GM18909 (cell line): ENCODE results near the gene C22orf15.

Experiments used
- ATAC-seq: cut with Tn5 transposase; IDR thresholded peaks from one replicate; pipeline ENCODE4 v1.9.1; 2021; ENCODE audit warnings: mild to moderate bottlenecking; ENCODE audit not compliant: unreplicated experiment, poor library complexity

C22orf15 gene

DNA sequence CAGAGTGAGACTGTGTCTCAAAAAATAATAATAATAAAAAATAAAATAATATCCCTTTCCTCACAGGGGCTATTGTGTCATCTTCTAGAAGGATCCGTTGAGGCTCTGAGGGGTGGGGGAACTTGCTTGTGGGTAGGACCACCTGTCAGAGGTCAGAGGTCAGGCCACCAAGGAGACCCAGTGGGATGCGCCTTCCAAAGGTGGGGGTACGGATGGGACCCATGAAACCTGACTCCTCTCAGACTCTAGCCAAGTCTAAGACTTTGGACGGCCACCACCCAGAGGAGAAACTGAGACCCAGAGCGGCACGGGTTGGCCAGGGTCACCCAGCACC is 9.5 kb downstream of the C22orf15 start:
- ATAC-seq, result no peak

DNA sequence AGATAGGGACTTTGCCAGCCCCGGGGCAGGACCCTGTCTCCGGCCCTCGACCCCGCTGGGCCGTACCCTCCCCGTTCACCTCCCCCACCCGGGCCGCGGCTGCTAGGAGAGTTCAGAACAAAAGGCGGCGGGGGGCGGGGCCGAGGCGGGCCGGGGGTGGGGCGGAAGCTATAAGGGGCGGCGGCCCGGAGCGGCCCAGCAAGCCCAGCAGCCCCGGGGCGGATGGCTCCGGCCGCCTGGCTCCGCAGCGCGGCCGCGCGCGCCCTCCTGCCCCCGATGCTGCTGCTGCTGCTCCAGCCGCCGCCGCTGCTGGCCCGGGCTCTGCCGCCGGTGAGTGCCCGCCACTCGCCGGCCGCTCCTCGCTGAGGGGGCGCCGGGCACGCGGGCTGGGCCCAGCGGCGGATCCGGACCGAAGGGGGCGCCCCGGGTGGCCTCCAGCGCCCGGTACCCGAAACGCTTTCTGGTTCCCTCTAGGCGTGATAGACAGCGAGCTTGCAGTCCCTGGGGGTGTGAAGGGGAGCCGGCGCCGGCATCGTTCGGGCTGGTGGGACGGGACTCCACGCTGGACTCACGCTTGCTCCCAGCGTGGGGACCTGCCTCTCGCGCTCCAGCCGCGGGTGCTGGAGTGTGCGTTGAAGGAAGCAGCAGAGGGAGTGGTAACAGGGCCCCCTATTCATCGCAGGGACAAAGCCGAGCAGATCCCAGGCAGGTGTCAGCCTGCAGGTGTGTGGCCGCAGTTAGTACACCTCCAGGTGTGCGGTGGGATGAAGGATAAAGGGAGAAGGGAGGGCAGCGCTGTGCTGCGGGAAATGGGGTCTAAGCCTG is 10.1 kb downstream of the C22orf15 start, which contains the start of gene MMP11:
Gene MMP11, plus strand, starts transcription at position 201 of the 825 bp plus-strand sequence. Its CDS starts 22 bp downstream, at position 223.
- ATAC-seq, result no peak

GRCh38 chr22:23773483-23774113 is 10.8 kb downstream of the C22orf15 start:
- ATAC-seq, result no peak

DNA sequence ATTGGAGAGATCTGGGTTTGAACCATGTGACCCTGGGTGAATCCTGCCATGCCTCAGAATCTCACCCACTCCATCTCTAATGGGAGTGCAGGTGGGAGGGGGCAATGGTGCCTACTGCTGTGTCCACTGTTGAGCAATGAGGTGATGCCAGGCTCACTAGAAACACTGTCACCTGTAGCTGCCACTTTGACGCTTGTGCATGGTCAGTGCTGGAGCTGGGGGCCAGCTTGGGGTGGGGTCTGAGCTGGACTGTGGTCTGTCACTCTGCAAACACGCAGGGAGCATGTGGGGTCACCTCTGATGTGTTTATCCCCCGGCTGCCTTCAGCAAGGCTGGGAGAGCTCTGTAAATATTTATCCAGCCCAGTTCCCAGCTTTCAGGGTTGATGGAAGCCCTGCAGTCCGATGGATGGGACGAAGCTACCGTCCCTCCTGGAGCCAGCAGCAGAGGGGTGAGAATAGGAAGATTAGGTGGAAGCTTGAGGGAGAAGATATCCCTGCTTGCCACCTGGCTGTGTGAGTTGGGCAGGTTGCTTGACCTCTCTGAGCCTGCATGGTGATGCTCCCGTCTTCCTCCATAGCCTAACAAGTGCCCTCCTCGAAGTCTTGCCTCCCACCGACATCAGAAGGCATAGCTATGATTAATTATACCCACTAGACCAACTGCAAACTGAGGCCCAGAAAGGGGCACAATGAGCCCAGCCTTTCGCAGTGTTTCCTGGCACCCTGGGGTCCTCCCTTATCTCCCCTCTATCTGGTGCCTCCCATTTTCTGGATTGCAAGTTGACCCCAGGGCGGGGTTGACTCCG is 11.5 kb downstream of the C22orf15 start:
- no peak for ATAC-seq

DNA sequence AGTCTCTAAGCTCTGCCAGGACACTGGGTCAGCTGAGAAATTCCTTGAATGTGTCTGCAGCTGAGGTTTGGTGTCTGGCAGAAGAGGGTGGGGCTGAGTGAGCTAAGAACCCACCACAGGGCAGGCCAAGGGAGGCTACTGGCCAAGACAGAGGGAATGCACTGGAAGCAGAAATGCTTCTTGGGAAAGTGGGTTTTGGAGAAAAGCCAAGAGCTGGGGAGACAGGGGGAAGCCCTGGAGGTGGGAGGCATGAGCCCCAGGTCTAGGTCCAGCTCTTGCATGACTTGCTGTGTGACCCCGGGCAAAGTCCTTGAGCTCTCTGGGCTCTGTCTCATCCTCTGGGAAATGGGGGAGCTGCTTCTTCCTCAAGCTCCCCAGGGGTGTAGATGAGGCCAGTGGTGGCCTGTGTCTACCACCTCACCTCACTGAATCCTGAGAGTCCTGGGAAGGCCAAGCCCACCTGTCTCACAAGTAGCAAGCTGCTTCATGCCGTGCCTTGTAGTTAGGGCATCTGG is 12.2 kb downstream of the C22orf15 start:
- ATAC-seq, result no peak

DNA sequence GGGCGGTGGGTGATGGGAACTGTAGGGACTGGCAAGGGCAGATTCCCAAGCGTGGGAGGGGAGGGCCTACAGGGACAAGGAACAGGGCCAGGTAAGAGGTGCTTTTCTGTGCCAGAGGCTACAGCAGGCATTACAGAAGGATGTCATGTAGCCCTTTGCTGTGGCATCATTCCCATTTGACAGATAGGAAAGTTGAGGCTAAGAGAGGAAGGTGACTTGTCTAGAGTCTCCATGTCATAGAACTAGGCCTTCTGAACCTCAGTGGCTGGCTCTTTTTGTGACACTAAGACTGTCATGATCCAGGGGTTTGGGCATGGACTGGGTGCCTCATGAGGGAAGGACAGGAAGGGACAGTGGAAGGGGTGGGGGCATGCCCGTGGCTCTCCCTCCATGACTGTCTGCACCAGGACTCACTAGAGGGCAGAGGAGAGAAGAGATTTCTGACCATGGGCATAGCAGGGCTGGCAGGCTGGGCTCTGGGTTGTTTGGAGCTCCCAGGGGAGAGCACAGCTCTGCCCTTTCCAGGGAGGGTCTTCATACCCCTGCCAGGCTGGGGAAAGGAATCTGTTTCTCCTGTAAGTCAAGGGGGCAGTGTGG is 13.1 kb downstream of the C22orf15 start:
- ATAC-seq, result no peak

DNA sequence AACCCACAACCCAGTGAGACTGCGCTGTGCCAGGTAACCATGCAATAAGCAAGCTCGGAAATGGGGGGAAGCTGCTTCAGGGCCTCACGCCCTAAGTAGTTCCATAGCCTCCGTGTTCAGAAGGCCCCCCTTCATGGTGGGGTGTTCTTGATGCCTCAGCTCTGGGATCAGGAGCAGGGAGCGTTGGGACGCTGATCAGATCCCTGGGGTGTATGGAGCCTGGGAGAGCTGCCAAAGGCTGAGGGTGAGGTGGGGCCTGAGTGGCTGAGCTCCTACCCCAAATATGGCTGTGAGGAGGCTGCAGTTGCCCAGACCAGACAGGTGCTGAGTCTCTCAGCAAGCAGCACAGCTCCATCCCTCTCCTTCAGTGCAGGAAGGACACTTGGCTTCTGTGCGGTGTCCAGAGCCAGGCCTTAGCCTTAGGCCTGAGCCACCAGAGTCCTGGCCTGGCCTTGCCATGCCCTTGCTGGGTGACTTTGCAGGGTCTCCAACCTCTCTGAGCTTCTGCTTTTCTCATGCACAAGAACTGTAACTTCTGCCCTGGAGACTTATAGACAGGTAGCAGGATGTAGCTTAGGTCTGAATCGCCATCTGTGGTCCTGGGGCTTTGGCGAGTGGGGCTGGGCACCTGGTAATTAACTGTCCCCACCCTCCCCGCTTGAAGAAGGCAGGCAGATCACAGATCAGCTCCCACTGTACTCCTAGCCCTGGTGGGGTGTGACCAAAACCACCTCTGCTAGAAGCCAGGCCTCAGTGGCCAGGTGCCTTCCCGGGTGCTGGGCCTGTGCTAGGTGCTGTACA is 15.2 kb downstream of the C22orf15 start:
- no peak for ATAC-seq

DNA sequence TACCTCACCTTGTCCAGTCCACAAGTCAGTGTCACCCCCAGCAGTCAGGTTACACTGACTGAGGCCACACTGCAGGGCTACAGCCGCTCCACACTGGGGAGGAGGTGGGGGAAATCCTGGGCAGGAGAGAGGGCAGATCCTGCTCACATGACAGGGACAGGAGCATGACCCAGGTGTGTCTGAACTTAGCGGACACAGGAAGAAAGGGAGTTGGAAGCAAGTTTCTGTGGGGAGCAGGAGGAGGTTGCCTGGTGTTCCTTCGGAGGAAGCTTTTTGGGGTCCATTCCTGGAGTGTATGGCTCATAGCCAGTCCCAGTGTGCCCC is 15.7 kb downstream of the C22orf15 start:
- ATAC-seq, result no peak

- ATAC-seq, result no peak
Measured at GRCh38 chr22:23779083-23779482, 16.3 kb downstream of the C22orf15 start.

DNA sequence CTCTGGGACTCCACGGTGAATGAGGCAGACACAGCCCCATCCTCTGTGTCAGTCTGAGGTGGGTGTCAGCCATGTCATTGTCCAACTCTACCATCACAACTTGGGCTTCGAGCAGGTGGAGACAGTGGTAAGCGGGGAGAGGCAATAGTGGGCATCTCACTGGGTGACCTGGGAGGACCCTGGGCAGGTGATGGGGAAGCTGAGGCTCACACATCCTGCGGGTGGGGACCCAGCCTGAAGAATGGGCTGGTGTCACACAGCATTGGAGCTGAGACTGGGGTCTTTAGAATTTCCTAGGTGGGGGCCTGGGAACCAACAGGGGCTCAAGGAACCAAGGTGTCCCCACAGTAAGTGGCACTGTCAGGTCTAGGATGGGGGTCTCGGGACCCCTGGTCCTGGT is 16.9 kb downstream of the C22orf15 start:
- no peak for ATAC-seq

DNA sequence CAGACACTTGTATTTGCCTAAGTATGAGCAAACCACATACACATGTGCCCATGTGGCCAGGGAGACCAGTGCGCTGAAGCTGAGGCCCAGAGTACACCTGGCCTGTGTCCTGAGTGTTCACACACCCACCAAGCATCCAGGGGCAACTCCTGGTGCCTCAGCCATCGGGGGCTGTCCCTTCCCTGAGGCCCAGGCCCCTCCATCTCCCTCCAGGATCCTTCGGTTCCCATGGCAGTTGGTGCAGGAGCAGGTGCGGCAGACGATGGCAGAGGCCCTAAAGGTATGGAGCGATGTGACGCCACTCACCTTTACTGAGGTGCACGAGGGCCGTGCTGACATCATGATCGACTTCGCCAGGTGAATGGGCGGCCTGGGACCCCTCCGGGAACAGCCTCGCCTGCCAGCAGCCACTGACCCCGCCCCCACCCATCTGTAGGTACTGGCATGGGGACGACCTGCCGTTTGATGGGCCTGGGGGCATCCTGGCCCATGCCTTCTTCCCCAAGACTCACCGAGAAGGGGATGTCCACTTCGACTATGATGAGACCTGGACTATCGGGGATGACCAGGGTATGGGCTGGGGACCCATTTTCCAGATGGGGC is 17.5 kb downstream of the C22orf15 start:
- no peak for ATAC-seq

- no peak for ATAC-seq
Measured at GRCh38 chr22:23781065-23781464, 18.3 kb downstream of the C22orf15 start.

GRCh38 chr22:23781511-23782183 is 18.9 kb downstream of the C22orf15 start:
- ATAC-seq, result no peak

GRCh38 chr22:23782252-23782651 is 19.5 kb downstream of the C22orf15 start:
- no peak for ATAC-seq

DNA sequence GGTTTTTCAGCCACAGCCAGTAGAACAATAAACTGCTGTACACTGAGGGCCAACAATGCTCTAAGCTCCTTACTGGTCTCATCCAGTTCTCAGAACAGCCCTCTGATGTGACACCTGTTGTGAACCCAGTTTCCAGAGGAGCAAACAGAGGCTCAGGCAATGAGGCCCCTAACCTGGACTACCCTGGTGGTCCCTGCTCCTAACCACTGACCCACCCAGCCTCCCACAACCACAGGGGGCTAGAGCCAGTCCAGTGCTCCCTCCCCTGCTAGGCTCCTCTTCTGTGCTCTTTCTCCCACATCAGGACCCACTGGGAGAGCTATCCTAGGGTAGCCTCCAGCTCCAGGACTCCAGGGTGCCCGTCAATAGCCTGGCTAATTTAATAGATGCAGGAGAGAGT is 19.9 kb downstream of the C22orf15 start:
- ATAC-seq, result no peak

GRCh38 chr22:23783265-23784150 is 20.7 kb downstream of the C22orf15 start:
- ATAC-seq, result no peak

DNA sequence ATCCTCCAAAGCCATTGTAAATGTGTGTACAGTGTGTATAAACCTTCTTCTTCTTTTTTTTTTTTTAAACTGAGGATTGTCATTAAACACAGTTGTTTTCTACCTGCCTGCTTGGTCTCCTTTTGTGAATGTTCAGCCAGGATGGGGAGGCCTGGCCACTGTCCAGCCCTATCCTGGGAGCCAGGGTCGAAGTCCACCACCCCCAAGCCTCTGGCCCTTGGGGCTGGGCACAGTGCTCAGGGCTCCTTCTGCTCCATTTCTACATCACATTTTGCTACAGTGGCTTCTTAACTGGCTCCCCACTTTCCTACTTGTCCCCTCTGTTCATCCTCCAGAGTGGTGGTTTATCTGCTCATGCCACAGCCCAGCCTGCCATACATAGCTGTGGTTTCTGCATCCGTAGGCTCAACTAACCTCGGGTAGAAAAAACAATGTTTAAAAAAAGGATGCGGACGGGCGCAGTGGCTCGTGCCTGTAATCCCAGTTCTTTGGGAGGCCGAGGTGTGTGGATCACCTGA is 21.5 kb downstream of the C22orf15 start:
- no peak for ATAC-seq

GRCh38 chr22:23786261-23786710 is 23.5 kb downstream of the C22orf15 start:
- no peak for ATAC-seq
